Colonic mucosa (tissue), 4 donors: ENCODE measurements around the gene DDX27. TPM values are rescaled to one million over a fixed set of nuclear protein-coding genes. Genes with fewer than 3 reads are reported as not detected.

Source experiments
- DNase-seq: peaks from one replicate; pipeline ENCODE4 v3.0.0-alpha.2; 2020
- H3K27ac ChIP-seq: fragments of 200-600 bp; one replicate; pipeline ENCODE4 v1.8.0; 2021
- H3K27me3 ChIP-seq: fragments of 200-600 bp; one replicate; pipeline ENCODE4 v1.8.0; 2021
- H3K36me3 ChIP-seq: fragments of 200-600 bp; one replicate; pipeline ENCODE4 v1.8.0; 2021
- H3K4me1 ChIP-seq: fragments of 200-600 bp; one replicate; pipeline ENCODE4 v1.8.0; 2021; ENCODE audit warnings: mild to moderate bottlenecking
- H3K4me3 ChIP-seq: fragments of 200-600 bp; one replicate; pipeline ENCODE4 v1.8.0; 2021
- H3K9ac ChIP-seq, 2 donors: one replicate each; pipeline ENCODE4 v1.7.0; 2013; ENCODE audit warnings: control low read depth in 2 of 2, low read depth in 2 of 2, low read length in 2 of 2
- H3K9me3 ChIP-seq: fragments of 200-600 bp; one replicate; pipeline ENCODE4 v1.8.0; 2021
- intact Hi-C: fragments of 100-400 bp; cut with DNase I; formaldehyde crosslinking; loops from one replicate; pipeline ENCODE4 v1.14.1; 2022
- total RNA-seq, 2 donors: library from RNA; stranded (reverse); fragmentation: NEBNext Ultra II Directional in 1 of 2; extraction: Animal tissue kit (Norgen Biotek cat#: 25700) in 1 of 2; gene quantifications; one replicate each; pipeline ENCODE4 v1.2.1, GENCODE V29; 2021
- TF ChIP-seq, protein P1 (sequence below): fragments of 200-600 bp; IDR thresholded peaks from one replicate; pipeline ENCODE4 v1.8.0; 2022; ENCODE audit warnings: antibody characterized with exemption, mild to moderate bottlenecking
- donor health status: healthy.
- donor health status: DM: no; HTN: no; CAD: no.
- donor health status: DM: no; HTN: no; CAD: no.

The DDX27 gene
- total RNA-seq, 2 donors from 2014 or later: 26.3 to 44.5 TPM

GRCh38 chr20:49225896-49226295, 6.7 kb downstream of the DDX27 start:
- Histone ChIP-seq H3K4me3 (no peak overlapping the region), H3K36me3 (peaks cover 32% of the 10 kb centered on the region), H3K27me3 (no peaks in the 10 kb centered on the region), H3K9ac (no peak overlapping the region), H3K4me1 (no peaks in the 10 kb centered on the region), H3K27ac (no peak overlapping the region), H3K9me3 (no peaks in the 10 kb centered on the region)
- intact Hi-C loops: no loop called here
- no peak for DNase-seq
- TF ChIP-seq, protein P1, sequence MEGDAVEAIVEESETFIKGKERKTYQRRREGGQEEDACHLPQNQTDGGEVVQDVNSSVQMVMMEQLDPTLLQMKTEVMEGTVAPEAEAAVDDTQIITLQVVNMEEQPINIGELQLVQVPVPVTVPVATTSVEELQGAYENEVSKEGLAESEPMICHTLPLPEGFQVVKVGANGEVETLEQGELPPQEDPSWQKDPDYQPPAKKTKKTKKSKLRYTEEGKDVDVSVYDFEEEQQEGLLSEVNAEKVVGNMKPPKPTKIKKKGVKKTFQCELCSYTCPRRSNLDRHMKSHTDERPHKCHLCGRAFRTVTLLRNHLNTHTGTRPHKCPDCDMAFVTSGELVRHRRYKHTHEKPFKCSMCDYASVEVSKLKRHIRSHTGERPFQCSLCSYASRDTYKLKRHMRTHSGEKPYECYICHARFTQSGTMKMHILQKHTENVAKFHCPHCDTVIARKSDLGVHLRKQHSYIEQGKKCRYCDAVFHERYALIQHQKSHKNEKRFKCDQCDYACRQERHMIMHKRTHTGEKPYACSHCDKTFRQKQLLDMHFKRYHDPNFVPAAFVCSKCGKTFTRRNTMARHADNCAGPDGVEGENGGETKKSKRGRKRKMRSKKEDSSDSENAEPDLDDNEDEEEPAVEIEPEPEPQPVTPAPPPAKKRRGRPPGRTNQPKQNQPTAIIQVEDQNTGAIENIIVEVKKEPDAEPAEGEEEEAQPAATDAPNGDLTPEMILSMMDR: no peak

- peaks cover 41% of the 10 kb centered on the region for H3K36me3 ChIP-seq
- no peaks in the 10 kb centered on the region for H3K9me3 ChIP-seq
- intact Hi-C loops: no loop called here
- no peak for DNase-seq
- TF ChIP-seq, protein P1: no peak
- H3K4me3 ChIP-seq: no peak overlapping the region
- no peak overlapping the region for H3K27ac ChIP-seq
- H3K9ac ChIP-seq: no peak overlapping the region
- H3K27me3 ChIP-seq: no peaks in the 10 kb centered on the region
- H3K4me1 ChIP-seq: no peaks in the 10 kb centered on the region
These were observed 9.5 kb downstream of the DDX27 start for GRCh38 chr20:49228676-49229075.

DNA sequence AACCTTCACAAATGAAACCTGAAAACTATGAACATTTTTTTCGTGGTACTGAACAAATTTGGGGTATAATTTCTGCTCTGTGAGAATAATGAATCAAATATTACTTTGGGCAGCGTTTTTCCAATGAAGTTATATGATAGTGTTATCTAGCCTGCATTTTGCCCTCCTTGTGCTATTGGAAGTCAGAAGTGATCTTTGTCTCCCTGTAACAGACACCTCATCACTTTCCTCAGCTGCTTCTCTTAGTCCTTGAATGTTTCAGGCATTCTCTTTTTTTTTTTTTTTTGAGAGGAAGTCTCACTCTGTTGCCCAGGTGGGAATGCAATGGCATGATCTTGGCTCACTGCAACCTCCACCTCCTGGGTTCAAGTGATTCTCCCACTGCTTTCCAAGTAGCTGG, 10.2 kb downstream of the DDX27 start:
- DNase-seq: no peak
- no peak overlapping the region for H3K9ac ChIP-seq
- TF ChIP-seq, protein P1: no peak
- no peak overlapping the region for H3K27ac ChIP-seq
- intact Hi-C loops: no loop called here
- no peaks in the 10 kb centered on the region for H3K27me3 ChIP-seq
- no peaks in the 10 kb centered on the region for H3K4me1 ChIP-seq
- H3K4me3 ChIP-seq: no peak overlapping the region
- no peaks in the 10 kb centered on the region for H3K9me3 ChIP-seq
- peaks cover 40% of the 10 kb centered on the region for H3K36me3 ChIP-seq

DNA sequence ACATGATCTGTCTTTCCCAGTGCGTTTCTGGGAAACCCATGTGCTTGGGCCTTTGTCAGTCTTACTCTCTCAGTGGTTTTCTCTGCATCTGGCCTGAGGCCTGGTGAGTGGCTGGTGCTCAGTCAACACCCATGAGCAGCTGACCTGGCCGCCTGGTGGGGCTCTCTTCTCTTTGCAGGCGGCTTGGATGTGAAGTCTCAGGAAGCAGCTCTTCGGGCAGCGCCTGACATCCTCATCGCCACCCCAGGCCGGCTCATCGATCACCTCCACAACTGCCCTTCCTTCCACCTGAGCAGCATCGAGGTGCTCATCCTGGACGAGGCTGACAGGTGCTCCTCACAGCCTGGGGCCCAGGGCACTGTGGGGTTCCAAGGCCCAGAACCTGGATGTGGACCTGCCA, 10.8 kb downstream of the DDX27 start:
- Histone ChIP-seq H3K27me3 (no peaks in the 10 kb centered on the region), H3K27ac (no peak overlapping the region), H3K36me3 (peaks cover 40% of the 10 kb centered on the region), H3K4me3 (no peak overlapping the region), H3K9ac (no peak overlapping the region), H3K9me3 (no peaks in the 10 kb centered on the region), H3K4me1 (no peaks in the 10 kb centered on the region)
- TF ChIP-seq, protein P1: no peak
- intact Hi-C loops: no loop called here
- DNase-seq: no peak

- Histone ChIP-seq H3K27me3 (no peaks in the 10 kb centered on the region), H3K4me1 (no peaks in the 10 kb centered on the region), H3K36me3 (peaks cover 39% of the 10 kb centered on the region), H3K27ac (no peak overlapping the region), H3K9me3 (no peaks in the 10 kb centered on the region), H3K9ac (no peak overlapping the region), H3K4me3 (no peak overlapping the region)
- TF ChIP-seq, protein P1: no peak
- peak; percentile 24 for DNase-seq
- intact Hi-C loops: no loop called here
These were observed 11.4 kb downstream of the DDX27 start for GRCh38 chr20:49230561-49231133.
